K562 (cell line): Measurements from ENCODE around the gene ASGR1. TPM values are rescaled to one million over a fixed set of nuclear protein-coding genes. Genes with fewer than 3 reads are reported as not detected.

Experiments used
- ATAC-seq: fragments of 200-7000 bp; cut with Tn5 transposase; 3 replicates; pipeline ENCODE4 v1.9.1; 2020; ENCODE audit warnings: moderate library complexity
- BruUV-seq: library from RNA; stranded (reverse); fragments of 400-500 nt; replicated peaks from 2 replicates; lab custom pipeline; 2021; lab: Mats Ljungman, UMichigan
- CTCF ChIA-PET: fragments of 300-600 bp; formaldehyde crosslinking; extraction: SDS; loops from one replicate; lab custom pipeline; 2021; ENCODE audit warnings: low intra/inter-chr PET ratio; lab: Yijun Ruan, JAX
- POLR2A ChIA-PET: fragments of 300-600, 350-650 bp; sonication (Branson Sonifier 250); formaldehyde crosslinking; extraction: SDS; loops from one replicate; lab custom pipeline; 2021; ENCODE audit warnings: antibody characterized with exemption, inconsistent platforms; lab: Yijun Ruan, JAX
- DNase-seq, 4 experiments: peaks; one replicate each; pipeline versions ENCODE4 v3.0.0 to v3.0.0-alpha.2; 2011 to 2018; ENCODE audit warnings: low spot score in 3 of 4, mixed read lengths in 3 of 4; ENCODE audit errors: extremely low read depth in 1 of 4
- FAIRE-seq: peaks from 2 replicates; lab custom pipeline; 2011; peaks lifted over from hg19 to GRCh38; lab: Jason Lieb, UNC
- H2AFZ ChIP-seq: 2 replicates; pipeline ENCODE4 v1.6.0; 2011; ENCODE audit warnings: low read depth, low read length, control low read depth, inconsistent platforms
- H3K27ac ChIP-seq: fragments of 200-600 bp; 3 replicates; pipeline ENCODE4 v1.8.0; 2011; ENCODE audit warnings: low read depth, mild to moderate bottlenecking, control low read depth, inconsistent platforms, low read length, moderate library complexity, mixed read lengths; ENCODE audit errors: extremely low read depth
- H3K27me3 ChIP-seq, 2 experiments: fragments of 300-600 bp in 1 of 2; 2 replicates in 1 of 2; 3 replicates in 1 of 2; pipeline versions ENCODE4 v1.6.0 to v1.8.0; 2011; ENCODE audit warnings: inconsistent platforms in 2 of 2, low read length in 2 of 2, mild to moderate bottlenecking in 1 of 2, mixed read lengths in 1 of 2, moderate library complexity in 1 of 2; ENCODE audit not compliant: control insufficient read depth in 2 of 2, insufficient read depth in 2 of 2
- H3K36me3 ChIP-seq: fragments of 300-600 bp; 3 replicates; pipeline ENCODE4 v1.8.0; 2011; ENCODE audit warnings: mild to moderate bottlenecking, low read length, inconsistent platforms; ENCODE audit not compliant: control insufficient read depth, insufficient read depth
- H3K4me1 ChIP-seq, 2 experiments: fragments of 200-600 bp in 1 of 2; replicated peaks in 1 of 2; 2 replicates in 1 of 2; 3 replicates in 1 of 2; pipeline versions ENCODE4 v1.5.1 to v1.8.0; 2011; ENCODE audit warnings: inconsistent platforms in 2 of 2, low read length in 2 of 2, mild to moderate bottlenecking in 1 of 2, mixed read lengths in 1 of 2, moderate library complexity in 1 of 2; ENCODE audit not compliant: control insufficient read depth in 2 of 2, insufficient read depth in 2 of 2
- H3K4me2 ChIP-seq: 2 replicates; pipeline ENCODE4 v1.6.1; 2011; ENCODE audit warnings: low read length, control low read depth, inconsistent platforms, mixed read lengths; ENCODE audit not compliant: insufficient read depth
- H3K4me3 ChIP-seq: fragments of 200-600 bp; sonication (generic), shearing (Covaris generic); 2 replicates; pipeline ENCODE4 v1.5.1; 2016; ENCODE audit warnings: control low read depth, inconsistent platforms
- H3K79me2 ChIP-seq: fragments of 200-600 bp; 3 replicates; pipeline ENCODE4 v1.8.0; 2011; ENCODE audit warnings: low read length, inconsistent platforms; ENCODE audit not compliant: control insufficient read depth, insufficient read depth
- H3K9ac ChIP-seq, 2 experiments: 2 replicates each; pipeline versions ENCODE4 v1.6.0 to v1.6.1; 2011; ENCODE audit warnings: low read depth in 2 of 2, low read length in 2 of 2, control low read depth in 1 of 2, inconsistent platforms in 1 of 2, mild to moderate bottlenecking in 1 of 2, mixed read lengths in 1 of 2; ENCODE audit not compliant: insufficient read depth in 1 of 2
- H3K9me1 ChIP-seq: one replicate; pipeline ENCODE4 v1.6.0; 2011; ENCODE audit warnings: inconsistent platforms, mild to moderate bottlenecking, low read length, moderate library complexity; ENCODE audit not compliant: control insufficient read depth, insufficient read depth
- H3K9me3 ChIP-seq: replicated peaks from 2 replicates; pipeline ENCODE4 v1.5.1; 2011; ENCODE audit warnings: low read depth, low read length, inconsistent platforms; ENCODE audit not compliant: control insufficient read depth, insufficient read depth
- H4K20me1 ChIP-seq: replicated peaks from 2 replicates; pipeline ENCODE4 v1.6.1; 2011; ENCODE audit warnings: low read length, inconsistent platforms, mixed read lengths; ENCODE audit not compliant: control insufficient read depth, insufficient read depth
- BRF2 ChIP-seq: IDR thresholded peaks from 3 replicates; pipeline ENCODE4 v1.6.1; 2011; ENCODE audit warnings: borderline replicate concordance, mild to moderate bottlenecking; ENCODE audit not compliant: insufficient read length, insufficient read depth
- RBFOX2 ChIP-seq: fragments of 200-400 bp; formaldehyde crosslinking; IDR thresholded peaks from 2 replicates; pipeline ENCODE4 v1.6.1; 2017; ENCODE audit warnings: low read depth, mild to moderate bottlenecking, low read length, moderate library complexity
- WGBS: fragments of 100-300 bp; shearing (Covaris generic); methylation state at CpG from one replicate; pipeline ENCODE4 v1.1.6; 2016; ENCODE audit warnings: low coverage, mixed read lengths; ENCODE audit not compliant: insufficient coverage; ENCODE audit errors: missing lambda C conversion rate; 5-methylcytosine and 5-hydroxymethylcytosine counted together
- in situ Hi-C: fragments of 300-500 bp; cut with MboI; formaldehyde crosslinking; loops from 4 replicates; pipeline ENCODE4 v1.15.0; 2018; ENCODE audit warnings: inconsistent platforms, mixed read lengths
- intact Hi-C: fragments of 100-400 bp; cut with micrococcal nuclease; formaldehyde crosslinking; loops from 2 replicates; pipeline ENCODE4 v1.14.2; 2022
- polyA plus RNA-seq, 8 experiments: library from polyadenylated mRNA; depleted of rRNA in 4 of 8; stranded (reverse) in 5 of 8; unstranded in 3 of 8; fragments of >200 nt; fragmentation: Nextera tagmentation in 2 of 8; fragmentation: Illumina TruSeq in 1 of 8; extraction: Ambion mirVana in 2 of 8; extraction: Trizol in 1 of 8; gene quantifications; 2 replicates each; pipeline versions ENCODE4 v1.2.1 to v1.2.3, GENCODE V29; 2011 to 2014; ENCODE audit warnings: inconsistent platforms in 1 of 8, missing spikeins in 1 of 8
- total RNA-seq, 7 experiments: library from RNA; depleted of rRNA in 6 of 7; stranded (reverse); fragments of >200 nt in 6 of 7; fragmentation: Illumina TruSeq in 2 of 7; extraction: Trizol in 2 of 7; gene quantifications; 2 replicates each; pipeline versions ENCODE4 v1.2.1 to v1.2.3, GENCODE V29; 2011 to 2021; ENCODE audit warnings: low replicate concordance in 1 of 7

ASGR1 gene
- total and polyA plus RNA-seq, 9 of the 15 experiments (the other 6 are each of a cell fraction or from before 2014, with no cell fraction given): 0.11 to 1.0 (median 0.64) TPM; not detected in 2

GRCh38 chr17:7226721-7227710, 47.8 kb upstream of the ASGR1 start:
- in situ Hi-C loops: no loop called here
- no peak for FAIRE-seq
- Histone ChIP-seq H3K27me3 (no peaks in the 10 kb centered on the region), H4K20me1 (peaks cover 4% of the 10 kb centered on the region), H3K4me2 (no peak overlapping the region), H3K79me2 (peaks cover 19% of the 10 kb centered on the region), H3K4me3 (no peak overlapping the region), H3K36me3 (peaks cover 92% of the 10 kb centered on the region; the same call in 2 of the 3 replicates), H3K27ac (no peak overlapping the region), H3K4me1 (peaks cover 3 to 28% of the 10 kb centered on the region in 2 experiments; a peak in 4 of 5 replicates), H2AFZ (no peak overlapping the region), H3K9me3 (no peaks in the 10 kb centered on the region), H3K9ac (peak overlapping the region in 1 of 2 experiments; percentile 7; a peak in 1 of 4 replicates), H3K9me1 (peaks cover 1% of the 10 kb centered on the region)
- no peak for ATAC-seq
- ChIA-PET POLR2A (interaction anchor here (0.7 kb wide), 1 partner anchor 15 kb away, joined by 4 read pairs; no protein-coding TSS in a partner anchor), CTCF (no interaction called here)
- no TSS peak for BruUV-seq
- no peak for DNase-seq
- intact Hi-C loops: no loop called here
- peak; percentile 36; the same call in 1 of the 2 replicates for TF ChIP-seq RBFOX2
- no peak for TF ChIP-seq BRF2
- WGBS: 95% methylated on average over 27 of the region's 31 CpGs
